Upper lobe of right lung (tissue), 1 donor: ENCODE measurements around the gene ARL10. TPM values are rescaled to one million over a fixed set of nuclear protein-coding genes. Genes with fewer than 3 reads are reported as not detected.

Source experiments
- ATAC-seq: fragments of 200-7000 bp; cut with Tn5 transposase; one replicate; pipeline ENCODE4 v1.9.1; 2020; ENCODE audit warnings: mild to moderate bottlenecking, moderate library complexity
- DNase-seq: peaks from one replicate; pipeline ENCODE4 v3.0.0-alpha.2; 2020
- H3K27ac ChIP-seq: fragments of 200-600 bp; one replicate; pipeline ENCODE4 v1.8.0; 2022
- H3K27me3 ChIP-seq: fragments of 200-600 bp; one replicate; pipeline ENCODE4 v1.8.0; 2022; ENCODE audit warnings: mild to moderate bottlenecking
- H3K36me3 ChIP-seq: fragments of 200-600 bp; one replicate; pipeline ENCODE4 v1.8.0; 2022
- H3K4me1 ChIP-seq: fragments of 200-600 bp; one replicate; pipeline ENCODE4 v1.8.0; 2022
- H3K4me3 ChIP-seq: fragments of 200-600 bp; one replicate; pipeline ENCODE4 v1.8.0; 2022; ENCODE audit warnings: mild to moderate bottlenecking
- H3K9me3 ChIP-seq: fragments of 200-600 bp; one replicate; pipeline ENCODE4 v1.8.0; 2022
- intact Hi-C: fragments of 100-400 bp; cut with DNase I; formaldehyde crosslinking; loops from one replicate; pipeline ENCODE4 v1.11.0; 2022
- total RNA-seq: library from RNA; stranded (reverse); fragmentation: NEBNext Ultra II Directional; extraction: Animal tissue kit (Norgen Biotek cat#: 25700); gene quantifications from one replicate; pipeline ENCODE4 v1.2.1, GENCODE V29; 2021
- TF ChIP-seq, protein P1 (sequence below): fragments of 200-600 bp; IDR thresholded peaks from one replicate; pipeline ENCODE4 v1.8.0; 2022; ENCODE audit warnings: antibody characterized with exemption
- donor health status: DM: no; HTN: yes; CAD: no; lungs with severe emphysema.

ARL10 gene
- total RNA-seq, 1 donor from 2014 or later = 7.9 TPM

DNA sequence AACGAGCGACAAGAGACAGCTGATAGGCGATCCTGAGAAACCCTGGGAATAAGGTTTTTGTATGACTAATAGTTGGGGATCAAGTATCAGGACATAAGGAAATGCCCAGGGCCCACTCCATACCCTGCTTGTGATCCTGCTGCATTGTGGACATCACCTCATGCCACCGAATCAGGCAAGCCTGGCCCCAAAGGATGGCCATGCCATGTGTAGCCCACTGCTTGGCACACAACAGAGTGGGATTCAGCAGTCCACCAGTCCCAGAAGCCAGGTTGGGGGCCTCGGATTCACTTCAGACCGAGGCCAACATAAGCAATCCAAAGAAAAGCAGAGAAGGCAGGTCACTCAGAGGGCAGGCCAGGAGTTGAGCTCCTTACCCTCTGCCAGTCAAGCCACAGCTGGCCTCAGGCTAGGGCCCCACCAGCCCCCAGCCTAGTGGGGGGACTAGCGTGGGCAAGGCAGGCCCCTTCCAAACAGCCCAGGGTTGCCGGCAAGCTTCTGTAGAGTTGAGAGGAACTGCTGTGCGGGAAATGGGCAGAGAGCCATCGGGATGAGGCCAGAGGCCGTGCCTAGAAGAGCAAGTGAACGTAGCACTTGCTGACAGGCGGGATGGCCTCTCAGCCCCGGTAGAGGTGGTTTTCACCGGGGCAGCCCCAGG lies 18.1 kb downstream of the ARL10 start:
- Histone ChIP-seq H3K4me1 (no peaks in the 10 kb centered on the region), H3K27ac (no peak overlapping the region), H3K9me3 (no peaks in the 10 kb centered on the region), H3K27me3 (no peaks in the 10 kb centered on the region), H3K4me3 (no peak overlapping the region), H3K36me3 (peaks cover 39% of the 10 kb centered on the region)
- ATAC-seq (no peak), DNase-seq (no peak)
- intact Hi-C loops = no loop called here
- TF ChIP-seq, protein P1, sequence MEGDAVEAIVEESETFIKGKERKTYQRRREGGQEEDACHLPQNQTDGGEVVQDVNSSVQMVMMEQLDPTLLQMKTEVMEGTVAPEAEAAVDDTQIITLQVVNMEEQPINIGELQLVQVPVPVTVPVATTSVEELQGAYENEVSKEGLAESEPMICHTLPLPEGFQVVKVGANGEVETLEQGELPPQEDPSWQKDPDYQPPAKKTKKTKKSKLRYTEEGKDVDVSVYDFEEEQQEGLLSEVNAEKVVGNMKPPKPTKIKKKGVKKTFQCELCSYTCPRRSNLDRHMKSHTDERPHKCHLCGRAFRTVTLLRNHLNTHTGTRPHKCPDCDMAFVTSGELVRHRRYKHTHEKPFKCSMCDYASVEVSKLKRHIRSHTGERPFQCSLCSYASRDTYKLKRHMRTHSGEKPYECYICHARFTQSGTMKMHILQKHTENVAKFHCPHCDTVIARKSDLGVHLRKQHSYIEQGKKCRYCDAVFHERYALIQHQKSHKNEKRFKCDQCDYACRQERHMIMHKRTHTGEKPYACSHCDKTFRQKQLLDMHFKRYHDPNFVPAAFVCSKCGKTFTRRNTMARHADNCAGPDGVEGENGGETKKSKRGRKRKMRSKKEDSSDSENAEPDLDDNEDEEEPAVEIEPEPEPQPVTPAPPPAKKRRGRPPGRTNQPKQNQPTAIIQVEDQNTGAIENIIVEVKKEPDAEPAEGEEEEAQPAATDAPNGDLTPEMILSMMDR = no peak

GRCh38 chr5:176383961-176384360 lies 18.7 kb downstream of the ARL10 start:
- Histone ChIP-seq H3K27me3 (no peaks in the 10 kb centered on the region), H3K4me3 (no peak overlapping the region), H3K36me3 (peaks cover 39% of the 10 kb centered on the region), H3K9me3 (no peaks in the 10 kb centered on the region), H3K4me1 (no peaks in the 10 kb centered on the region), H3K27ac (no peak overlapping the region)
- no peak for ATAC-seq
- intact Hi-C loops = no loop called here
- no peak for DNase-seq
- TF ChIP-seq, protein P1 = no peak

GRCh38 chr5:176384366-176384930 lies 19.2 kb downstream of the ARL10 start:
- H3K36me3 ChIP-seq = peaks cover 39% of the 10 kb centered on the region
- no peak overlapping the region for H3K4me3 ChIP-seq
- no peak overlapping the region for H3K27ac ChIP-seq
- H3K4me1 ChIP-seq = peaks cover under 1% of the 10 kb centered on the region
- no peaks in the 10 kb centered on the region for H3K9me3 ChIP-seq
- TF ChIP-seq, protein P1 = no peak
- ATAC-seq (no peak), DNase-seq (no peak)
- intact Hi-C loops = no loop called here
- H3K27me3 ChIP-seq = no peaks in the 10 kb centered on the region

DNA sequence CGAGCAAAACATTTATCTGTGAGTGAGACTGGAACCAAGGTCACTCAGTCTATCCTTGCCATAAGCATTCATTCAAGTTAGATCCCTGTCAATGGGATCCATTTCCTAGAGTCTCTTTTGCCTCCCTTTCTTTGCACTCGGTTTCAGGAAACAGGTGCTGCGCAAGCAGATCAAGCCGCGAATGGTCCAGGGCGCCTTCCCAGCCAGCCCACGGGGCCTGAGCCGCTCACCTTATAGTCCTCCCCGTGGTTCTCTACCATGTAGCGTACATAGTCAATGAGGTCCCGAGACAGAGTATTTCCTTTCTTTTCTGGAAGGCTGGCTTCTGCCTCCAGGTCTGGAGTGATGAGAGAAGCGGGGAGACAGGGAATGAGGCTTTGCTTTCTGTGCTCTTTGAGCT lies 19.7 kb downstream of the ARL10 start:
- ATAC-seq (no peak), DNase-seq (no peak)
- H3K4me1 ChIP-seq = peaks cover 6% of the 10 kb centered on the region
- H3K36me3 ChIP-seq = peaks cover 39% of the 10 kb centered on the region
- no peak overlapping the region for H3K4me3 ChIP-seq
- no peak overlapping the region for H3K27ac ChIP-seq
- TF ChIP-seq, protein P1 = no peak
- H3K27me3 ChIP-seq = no peaks in the 10 kb centered on the region
- intact Hi-C loops = no loop called here
- no peaks in the 10 kb centered on the region for H3K9me3 ChIP-seq

DNA sequence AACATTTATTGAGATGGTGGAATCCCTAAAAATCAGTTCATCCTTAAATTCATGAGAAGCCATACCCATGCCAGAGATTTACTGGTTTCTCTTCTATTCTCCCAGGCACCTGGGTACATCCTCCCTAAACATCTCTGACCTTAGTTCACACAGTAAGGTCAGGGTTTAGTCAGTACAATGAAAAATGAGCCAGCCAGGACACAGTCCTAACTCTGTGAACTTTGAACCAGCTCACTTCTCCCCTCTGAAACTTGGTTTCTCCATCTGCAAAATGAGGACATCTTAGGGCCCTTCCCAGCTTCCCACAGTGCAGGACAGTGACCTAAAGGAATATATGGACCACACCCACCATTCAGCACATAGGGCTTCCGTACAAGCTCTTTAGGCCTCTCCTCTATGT lies 21.2 kb downstream of the ARL10 start:
- DNase-seq = no peak
- intact Hi-C loops = no loop called here
- no peak for ATAC-seq
- no peak overlapping the region for H3K4me3 ChIP-seq
- H3K27ac ChIP-seq = no peak overlapping the region
- H3K27me3 ChIP-seq = no peaks in the 10 kb centered on the region
- peaks cover 39% of the 10 kb centered on the region for H3K36me3 ChIP-seq
- TF ChIP-seq, protein P1 = no peak
- H3K9me3 ChIP-seq = no peaks in the 10 kb centered on the region
- peaks cover 7% of the 10 kb centered on the region for H3K4me1 ChIP-seq
